OCI-LY3 (cell line): Measurements from ENCODE around the gene ZCWPW2.

Source experiments
- H2AFZ ChIP-seq: fragments of 200-600, 300-600 bp; shearing (Covaris generic); 2 replicates; pipeline ENCODE4 v1.6.0; 2014; ENCODE audit warnings: antibody characterized with exemption, low read depth, low read length
- H3K27ac ChIP-seq: fragments of 200-600, 300-600 bp; sonication (generic); 2 replicates; pipeline ENCODE4 v1.5.1; 2014; ENCODE audit warnings: mild to moderate bottlenecking, low read length, moderate library complexity, mixed read lengths
- H3K27me3 ChIP-seq: fragments of 200-600, 300-600 bp; sonication (generic); 2 replicates; pipeline ENCODE4 v1.6.1; 2014; ENCODE audit warnings: low read depth, low read length, mixed read lengths
- H3K36me3 ChIP-seq: fragments of 200-600, 300-600 bp; sonication (generic); replicated peaks from 2 replicates; pipeline ENCODE3; 2014; ENCODE audit warnings: low read depth, low read length, mixed read lengths
- H3K4me1 ChIP-seq: fragments of 300-600, 200-600 bp; sonication (generic); 2 replicates; pipeline ENCODE4 v1.6.1; 2014; ENCODE audit warnings: low read length, mixed read lengths
- H3K4me2 ChIP-seq: fragments of 200-600, 300-600 bp; sonication (generic); 2 replicates; pipeline ENCODE4 v1.6.1; 2014; ENCODE audit warnings: low read length, mixed read lengths
- H3K4me3 ChIP-seq: fragments of 300-600, 200-600 bp; sonication (generic); 2 replicates; pipeline ENCODE4 v1.5.1; 2014; ENCODE audit warnings: antibody characterized with exemption, mild to moderate bottlenecking, low read length, moderate library complexity
- H3K79me2 ChIP-seq: fragments of 300-600, 200-600 bp; shearing (Covaris generic); 2 replicates; pipeline ENCODE4 v1.6.1; 2014; ENCODE audit warnings: mild to moderate bottlenecking, low read length, mixed read lengths
- H3K9ac ChIP-seq: fragments of 300-600, 200-600 bp; shearing (Covaris generic); 2 replicates; pipeline ENCODE4 v1.6.0; 2014; ENCODE audit warnings: mild to moderate bottlenecking, low read length, moderate library complexity
- H3K9me3 ChIP-seq: fragments of 200-600, 300-600 bp; shearing (Covaris generic); 2 replicates; pipeline ENCODE4 v1.6.1; 2014; ENCODE audit warnings: low read length, mixed read lengths; ENCODE audit not compliant: insufficient read depth
- H4K20me1 ChIP-seq: fragments of 200-600, 300-600 bp; sonication (generic); 2 replicates; pipeline ENCODE4 v1.6.1; 2016; ENCODE audit warnings: low read length, mixed read lengths; ENCODE audit not compliant: insufficient read depth
- EZH2phosphoT487 ChIP-seq: fragments of 200-600 bp; shearing (Covaris generic); IDR thresholded peaks from 2 replicates; pipeline ENCODE4 v1.6.1; 2018; ENCODE audit warnings: antibody characterized with exemption, mixed run types, low read depth
- TF ChIP-seq, protein P1 (sequence below): fragments of 200-600, 300-600 bp; sonication (generic); IDR thresholded peaks from 2 replicates; pipeline ENCODE4 v1.5.1; 2014; ENCODE audit warnings: antibody characterized with exemption, low read length, low read depth

The ZCWPW2 gene

DNA sequence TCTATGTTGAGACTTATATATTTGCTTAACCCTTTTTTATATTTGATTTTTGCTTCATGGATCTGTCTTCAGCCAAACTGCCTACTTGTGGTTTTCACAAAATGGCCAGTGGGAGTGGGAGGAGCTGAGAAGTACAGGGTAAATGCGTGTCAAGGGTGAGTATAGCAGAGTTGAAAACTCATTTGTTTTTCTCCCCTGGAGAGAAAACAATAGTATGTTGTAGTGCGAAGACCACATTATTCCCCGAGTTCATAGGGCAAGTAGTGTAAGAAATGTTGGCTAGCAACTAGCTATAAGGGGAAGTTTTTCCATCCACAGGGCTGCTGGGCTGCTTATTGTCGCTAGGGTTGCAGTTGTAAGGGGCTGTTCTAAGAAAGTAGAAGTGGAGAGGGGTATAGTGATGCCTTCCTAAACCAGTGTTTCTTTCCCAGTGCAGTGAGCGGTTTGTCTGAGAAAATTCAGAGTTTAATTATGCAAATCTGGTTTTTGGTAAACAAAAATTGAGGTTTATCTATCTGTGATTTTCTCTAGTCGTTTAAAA lies 153.9 kb downstream of the ZCWPW2 start:
- Histone ChIP-seq H3K27me3 (no peaks in the 10 kb centered on the region), H3K9ac (no peak overlapping the region), H4K20me1 (no peaks in the 10 kb centered on the region), H3K4me1 (no peaks in the 10 kb centered on the region), H3K4me2 (no peak overlapping the region), H3K4me3 (no peak overlapping the region), H3K36me3 (no peaks in the 10 kb centered on the region), H3K27ac (no peak overlapping the region), H3K9me3 (no peaks in the 10 kb centered on the region), H2AFZ (no peak overlapping the region), H3K79me2 (no peaks in the 10 kb centered on the region)
- TF ChIP-seq, protein P1, sequence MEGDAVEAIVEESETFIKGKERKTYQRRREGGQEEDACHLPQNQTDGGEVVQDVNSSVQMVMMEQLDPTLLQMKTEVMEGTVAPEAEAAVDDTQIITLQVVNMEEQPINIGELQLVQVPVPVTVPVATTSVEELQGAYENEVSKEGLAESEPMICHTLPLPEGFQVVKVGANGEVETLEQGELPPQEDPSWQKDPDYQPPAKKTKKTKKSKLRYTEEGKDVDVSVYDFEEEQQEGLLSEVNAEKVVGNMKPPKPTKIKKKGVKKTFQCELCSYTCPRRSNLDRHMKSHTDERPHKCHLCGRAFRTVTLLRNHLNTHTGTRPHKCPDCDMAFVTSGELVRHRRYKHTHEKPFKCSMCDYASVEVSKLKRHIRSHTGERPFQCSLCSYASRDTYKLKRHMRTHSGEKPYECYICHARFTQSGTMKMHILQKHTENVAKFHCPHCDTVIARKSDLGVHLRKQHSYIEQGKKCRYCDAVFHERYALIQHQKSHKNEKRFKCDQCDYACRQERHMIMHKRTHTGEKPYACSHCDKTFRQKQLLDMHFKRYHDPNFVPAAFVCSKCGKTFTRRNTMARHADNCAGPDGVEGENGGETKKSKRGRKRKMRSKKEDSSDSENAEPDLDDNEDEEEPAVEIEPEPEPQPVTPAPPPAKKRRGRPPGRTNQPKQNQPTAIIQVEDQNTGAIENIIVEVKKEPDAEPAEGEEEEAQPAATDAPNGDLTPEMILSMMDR = no peak
- TF ChIP-seq EZH2phosphoT487 = no peak

- H3K4me3 ChIP-seq = no peak overlapping the region
- no peaks in the 10 kb centered on the region for H4K20me1 ChIP-seq
- no peak overlapping the region for H2AFZ ChIP-seq
- TF ChIP-seq, protein P1 = no peak
- no peak for TF ChIP-seq EZH2phosphoT487
- no peak overlapping the region for H3K27ac ChIP-seq
- no peaks in the 10 kb centered on the region for H3K9me3 ChIP-seq
- H3K27me3 ChIP-seq = no peaks in the 10 kb centered on the region
- no peak overlapping the region for H3K4me2 ChIP-seq
- no peaks in the 10 kb centered on the region for H3K4me1 ChIP-seq
- H3K79me2 ChIP-seq = no peaks in the 10 kb centered on the region
- no peak overlapping the region for H3K9ac ChIP-seq
- H3K36me3 ChIP-seq = no peaks in the 10 kb centered on the region
Measured at GRCh38 chr3:28504976-28505375, 156.5 kb downstream of the ZCWPW2 start.

DNA sequence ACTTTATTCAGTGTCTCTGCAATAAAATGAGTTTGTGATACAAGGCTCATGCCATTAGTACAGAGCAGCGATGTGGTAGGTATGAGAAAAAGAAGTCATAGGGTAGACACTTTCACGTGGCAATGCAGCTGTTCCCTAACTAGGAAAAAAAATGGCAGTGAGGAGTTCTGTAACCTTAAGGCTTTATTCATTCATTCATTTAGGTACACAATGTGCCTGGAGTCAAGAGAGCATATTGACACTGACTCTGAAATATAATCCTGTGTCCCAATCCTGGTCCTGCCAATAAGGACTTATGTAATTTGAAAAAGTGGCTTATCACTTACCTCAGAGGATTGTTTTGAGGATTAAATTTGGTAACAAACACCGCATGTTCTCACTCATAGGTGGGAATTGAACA lies 173.1 kb downstream of the ZCWPW2 start:
- Histone ChIP-seq H4K20me1 (no peaks in the 10 kb centered on the region), H3K4me2 (no peak overlapping the region), H3K4me1 (no peaks in the 10 kb centered on the region), H3K27me3 (no peaks in the 10 kb centered on the region), H3K9me3 (no peaks in the 10 kb centered on the region), H3K9ac (no peak overlapping the region), H3K79me2 (no peaks in the 10 kb centered on the region), H3K4me3 (no peak overlapping the region), H3K36me3 (no peaks in the 10 kb centered on the region), H3K27ac (no peak overlapping the region), H2AFZ (no peak overlapping the region)
- TF ChIP-seq, protein P1 = no peak
- no peak for TF ChIP-seq EZH2phosphoT487

- H3K9ac ChIP-seq = no peak overlapping the region
- no peak overlapping the region for H3K4me3 ChIP-seq
- no peak overlapping the region for H3K4me2 ChIP-seq
- no peaks in the 10 kb centered on the region for H4K20me1 ChIP-seq
- no peak overlapping the region for H3K27ac ChIP-seq
- no peaks in the 10 kb centered on the region for H3K9me3 ChIP-seq
- H2AFZ ChIP-seq = no peak overlapping the region
- H3K79me2 ChIP-seq = no peaks in the 10 kb centered on the region
- no peaks in the 10 kb centered on the region for H3K4me1 ChIP-seq
- TF ChIP-seq, protein P1 = no peak
- TF ChIP-seq EZH2phosphoT487 = no peak
- no peaks in the 10 kb centered on the region for H3K27me3 ChIP-seq
- no peaks in the 10 kb centered on the region for H3K36me3 ChIP-seq
Measured at GRCh38 chr3:28542351-28542750, 193.8 kb downstream of the ZCWPW2 start.
